ENCODE data around the gene TMEM63A.
"Not testable (repeated sequence)": the region's sequence is repeated elsewhere in the genome, so short reads cannot be mapped to it uniquely, and the experiment has no call there.

TMEM63A gene

GRCh38 chr1:225908013-225908640 is 25.9 kb upstream of the TMEM63A start:
- DNase-seq = no peak

GRCh38 chr1:225907341-225907740 is 25.2 kb upstream of the TMEM63A start:
- DNase-seq = no peak

GRCh38 chr1:225906467-225906866 is 24.3 kb upstream of the TMEM63A start:
- DNase-seq = no peak

GRCh38 chr1:225903623-225904022 is 21.4 kb upstream of the TMEM63A start:
- no peak for DNase-seq

- DNase-seq = no peak
Measured at GRCh38 chr1:225899044-225899925, 17.1 kb upstream of the TMEM63A start.

- DNase-seq = no peak
Measured at GRCh38 chr1:225897595-225898514, 15.7 kb upstream of the TMEM63A start.

GRCh38 chr1:225896937-225897549 is 14.9 kb upstream of the TMEM63A start:
- no peak for DNase-seq

GRCh38 chr1:225896494-225896893 is 14.3 kb upstream of the TMEM63A start:
- DNase-seq = no peak

GRCh38 chr1:225892307-225892706 is 10.1 kb upstream of the TMEM63A start:
- no peak for DNase-seq

GRCh38 chr1:225891229-225891972 is 9.2 kb upstream of the TMEM63A start:
- no peak for DNase-seq

- DNase-seq = no peak
Measured at GRCh38 chr1:225890346-225891228, 8.4 kb upstream of the TMEM63A start.

- DNase-seq = no peak
Measured at GRCh38 chr1:225889743-225890142, 7.6 kb upstream of the TMEM63A start.

GRCh38 chr1:225888898-225889601 is 6.9 kb upstream of the TMEM63A start, which contains the start of gene LEFTY1:
Gene LEFTY1, minus strand, starts transcription at chr1:225889146. Its CDS starts 80 bp downstream, at chr1:225889066.
- no peak for DNase-seq

- DNase-seq = no peak
Measured at GRCh38 chr1:225888289-225888897, 6.2 kb upstream of the TMEM63A start.

- not testable (repeated sequence) for DNase-seq
Measured at GRCh38 chr1:225887554-225888288, 5.5 kb upstream of the TMEM63A start.

- DNase-seq = no peak
Measured at GRCh38 chr1:225887030-225887314, 4.8 kb upstream of the TMEM63A start.

- DNase-seq = no peak
Measured at GRCh38 chr1:225886159-225887029, 4.2 kb upstream of the TMEM63A start.

GRCh38 chr1:225885336-225885735 is 3.2 kb upstream of the TMEM63A start:
- no peak for DNase-seq
